Osteoblast (primary cell): ENCODE measurements around the gene CEP170. TPM values are rescaled to one million over a fixed set of nuclear protein-coding genes. Genes with fewer than 3 reads are reported as not detected.

ENCODE experiments used
- DNase-seq: peaks from one replicate; pipeline ENCODE4 v3.0.0; 2011; ENCODE audit warnings: low spot score, mixed read lengths; ENCODE audit not compliant: insufficient read length; ENCODE audit errors: missing footprints
- H2AFZ ChIP-seq: 2 replicates; pipeline ENCODE4 v1.6.0; 2011; ENCODE audit warnings: mild to moderate bottlenecking, low read length
- H3K27ac ChIP-seq: 2 replicates; pipeline ENCODE4 v1.5.1; 2011; ENCODE audit warnings: mild to moderate bottlenecking, low read depth, low read length, moderate library complexity
- H3K27me3 ChIP-seq: 2 replicates; pipeline ENCODE4 v1.6.0; 2012; ENCODE audit warnings: mild to moderate bottlenecking, control low read depth, inconsistent platforms, low read length, moderate library complexity; ENCODE audit not compliant: insufficient read depth
- H3K36me3 ChIP-seq: 2 replicates; pipeline ENCODE4 v1.5.1; 2011; ENCODE audit warnings: mild to moderate bottlenecking, low read length, control low read depth, moderate library complexity; ENCODE audit not compliant: insufficient read depth
- H3K4me1 ChIP-seq: 2 replicates; pipeline ENCODE4 v1.5.1; 2011; ENCODE audit warnings: mild to moderate bottlenecking, low read length, control low read depth, moderate library complexity; ENCODE audit not compliant: insufficient read depth
- H3K4me2 ChIP-seq: 2 replicates; pipeline ENCODE4 v1.6.0; 2011; ENCODE audit warnings: mild to moderate bottlenecking, low read length; ENCODE audit not compliant: insufficient read depth
- H3K4me3 ChIP-seq: fragments of 200-600 bp; sonication (generic); 3 replicates; pipeline ENCODE4 v1.5.1; 2012; ENCODE audit warnings: mild to moderate bottlenecking, low read length, inconsistent platforms; ENCODE audit not compliant: insufficient read depth
- H3K79me2 ChIP-seq: 2 replicates; pipeline ENCODE4 v1.6.0; 2012; ENCODE audit warnings: mild to moderate bottlenecking, low read length, control low read depth, inconsistent platforms; ENCODE audit not compliant: insufficient read depth
- H3K9me3 ChIP-seq: 2 replicates; pipeline ENCODE4 v1.5.1; 2011; ENCODE audit warnings: low read depth, low read length, control low read depth
- H4K20me1 ChIP-seq: 2 replicates; pipeline ENCODE4 v1.6.0; 2012; ENCODE audit warnings: mild to moderate bottlenecking, low read length, control low read depth; ENCODE audit not compliant: insufficient read depth
- total RNA-seq: library from RNA; depleted of rRNA; stranded (reverse); fragments of >200 nt; gene quantifications from 2 replicates; pipeline ENCODE4 v1.2.3, GENCODE V29; 2012
- TF ChIP-seq, protein P1 (sequence below): IDR thresholded peaks from 2 replicates; pipeline ENCODE4 v1.5.1; 2011; ENCODE audit warnings: mild to moderate bottlenecking, low read depth, low read length, moderate library complexity; ENCODE audit errors: extremely low read depth

CEP170 gene
- total RNA-seq, 1 donor: 90.5 TPM

DNA sequence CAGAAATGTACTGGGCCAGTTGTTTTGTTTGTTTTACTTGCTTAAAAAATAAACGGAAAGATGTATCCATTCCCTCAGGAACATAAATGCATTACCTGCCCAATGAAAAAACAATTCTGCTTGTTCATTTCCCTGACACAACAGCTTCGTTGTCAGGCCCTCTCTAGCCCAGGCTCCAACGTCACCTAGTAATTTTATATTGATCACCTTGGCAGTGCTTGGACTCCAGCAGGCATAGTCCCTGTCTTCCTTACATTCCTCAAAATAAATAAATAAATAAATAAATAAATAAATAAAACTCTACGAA is 1.2 kb downstream of the CEP170 start:
- H3K79me2 ChIP-seq: peaks cover 96% of the 10 kb centered on the region
- no peaks in the 10 kb centered on the region for H3K9me3 ChIP-seq
- H3K4me2 ChIP-seq: peak overlapping the region; percentile 93
- peak overlapping the region; percentile 64 for H3K27ac ChIP-seq
- H3K36me3 ChIP-seq: no peaks in the 10 kb centered on the region
- H3K27me3 ChIP-seq: no peaks in the 10 kb centered on the region
- H3K4me1 ChIP-seq: peaks cover 39% of the 10 kb centered on the region
- peaks cover 31% of the 10 kb centered on the region for H4K20me1 ChIP-seq
- TF ChIP-seq, protein P1, sequence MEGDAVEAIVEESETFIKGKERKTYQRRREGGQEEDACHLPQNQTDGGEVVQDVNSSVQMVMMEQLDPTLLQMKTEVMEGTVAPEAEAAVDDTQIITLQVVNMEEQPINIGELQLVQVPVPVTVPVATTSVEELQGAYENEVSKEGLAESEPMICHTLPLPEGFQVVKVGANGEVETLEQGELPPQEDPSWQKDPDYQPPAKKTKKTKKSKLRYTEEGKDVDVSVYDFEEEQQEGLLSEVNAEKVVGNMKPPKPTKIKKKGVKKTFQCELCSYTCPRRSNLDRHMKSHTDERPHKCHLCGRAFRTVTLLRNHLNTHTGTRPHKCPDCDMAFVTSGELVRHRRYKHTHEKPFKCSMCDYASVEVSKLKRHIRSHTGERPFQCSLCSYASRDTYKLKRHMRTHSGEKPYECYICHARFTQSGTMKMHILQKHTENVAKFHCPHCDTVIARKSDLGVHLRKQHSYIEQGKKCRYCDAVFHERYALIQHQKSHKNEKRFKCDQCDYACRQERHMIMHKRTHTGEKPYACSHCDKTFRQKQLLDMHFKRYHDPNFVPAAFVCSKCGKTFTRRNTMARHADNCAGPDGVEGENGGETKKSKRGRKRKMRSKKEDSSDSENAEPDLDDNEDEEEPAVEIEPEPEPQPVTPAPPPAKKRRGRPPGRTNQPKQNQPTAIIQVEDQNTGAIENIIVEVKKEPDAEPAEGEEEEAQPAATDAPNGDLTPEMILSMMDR: no peak
- no peak for DNase-seq
- no peak overlapping the region for H2AFZ ChIP-seq
- peak overlapping the region; percentile 95 for H3K4me3 ChIP-seq

DNA sequence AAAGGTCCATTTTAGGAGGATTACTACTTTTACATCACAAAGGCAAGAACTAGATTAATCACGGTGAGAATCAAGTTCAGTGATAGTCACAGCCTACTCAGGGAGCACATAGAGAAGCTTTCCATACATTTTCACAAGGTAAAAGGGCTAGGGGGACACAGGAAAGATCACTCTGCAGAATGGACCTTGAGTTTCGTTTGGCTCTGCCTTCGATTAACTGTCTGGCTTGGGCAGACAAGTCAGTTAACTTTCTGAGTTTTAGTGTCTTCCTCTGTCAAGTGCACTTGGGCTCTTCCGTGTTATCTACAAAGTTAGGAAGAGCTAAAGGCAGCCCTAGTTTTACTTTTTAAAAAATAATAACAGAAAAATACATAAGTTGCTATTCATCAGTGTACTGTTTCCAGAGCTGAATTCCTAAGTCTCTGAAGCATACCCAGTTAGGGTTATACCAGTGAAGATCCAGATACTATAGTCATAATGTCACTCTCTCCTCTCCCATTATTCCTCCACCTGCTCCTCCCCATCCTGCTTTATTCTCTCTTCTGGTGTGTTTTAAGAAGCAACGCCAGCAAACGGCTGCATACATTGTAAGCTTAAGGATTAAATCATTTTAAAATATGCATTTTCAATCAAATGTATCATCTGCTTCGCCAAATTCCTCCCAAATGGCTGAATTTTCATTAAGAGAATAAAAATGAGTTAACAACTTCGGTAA is 1.7 kb downstream of the CEP170 start:
- Histone ChIP-seq H3K36me3 (no peaks in the 10 kb centered on the region), H3K27me3 (no peaks in the 10 kb centered on the region), H3K4me3 (peak overlapping the region; percentile 95), H3K4me1 (peaks cover 43% of the 10 kb centered on the region), H3K4me2 (peak overlapping the region; percentile 93), H4K20me1 (peaks cover 37% of the 10 kb centered on the region), H3K79me2 (peaks cover 96% of the 10 kb centered on the region), H3K27ac (peak overlapping the region; percentile 64), H3K9me3 (no peaks in the 10 kb centered on the region), H2AFZ (no peak overlapping the region)
- peak; percentile 83 for DNase-seq
- TF ChIP-seq, protein P1: no peak

DNA sequence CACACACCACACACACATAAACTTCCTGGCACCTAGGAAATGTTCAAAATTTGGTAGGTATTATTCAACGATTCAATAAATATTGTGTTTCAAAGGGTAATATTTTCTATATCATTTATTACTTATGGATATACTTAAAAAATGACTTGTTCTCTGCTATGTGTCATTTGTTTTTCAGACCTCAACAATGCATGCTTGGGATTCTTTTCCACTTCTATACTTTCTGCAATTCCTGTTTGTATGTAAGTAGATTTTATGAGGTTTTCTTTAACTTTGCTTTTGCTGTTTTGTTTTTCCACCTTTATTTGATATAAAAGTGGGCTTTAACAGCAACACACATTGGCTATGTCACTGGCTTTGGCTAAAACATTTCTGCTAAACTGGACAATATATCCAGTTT is 3.5 kb downstream of the CEP170 start:
- no peaks in the 10 kb centered on the region for H3K27me3 ChIP-seq
- peak overlapping the region; percentile 64 for H3K27ac ChIP-seq
- peak overlapping the region; percentile 44 for H3K4me3 ChIP-seq
- H3K79me2 ChIP-seq: peaks cover 96% of the 10 kb centered on the region
- peaks cover 53% of the 10 kb centered on the region for H3K4me1 ChIP-seq
- no peak overlapping the region for H2AFZ ChIP-seq
- H4K20me1 ChIP-seq: peaks cover 50% of the 10 kb centered on the region
- no peaks in the 10 kb centered on the region for H3K36me3 ChIP-seq
- TF ChIP-seq, protein P1: no peak
- no peak for DNase-seq
- no peaks in the 10 kb centered on the region for H3K9me3 ChIP-seq
- peak overlapping the region; percentile 93 for H3K4me2 ChIP-seq

DNA sequence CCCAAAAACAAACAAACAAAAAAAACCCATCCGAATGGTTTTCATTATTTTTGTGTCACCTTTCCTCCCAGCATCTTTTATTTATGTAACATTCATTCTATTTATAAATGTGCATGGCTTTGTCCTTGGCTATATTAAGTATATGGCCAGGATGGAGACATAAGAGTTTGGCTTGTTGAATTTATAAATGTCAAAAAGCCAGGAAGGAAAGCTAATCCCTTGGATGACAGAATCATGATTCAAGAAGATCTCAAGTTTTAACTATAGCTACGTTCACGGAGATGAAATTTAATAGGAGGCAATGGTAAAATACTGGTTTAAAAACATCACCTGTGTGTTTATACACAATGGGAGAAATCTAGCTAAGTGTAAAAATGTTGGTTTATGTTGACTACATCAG is 5.0 kb downstream of the CEP170 start:
- DNase-seq: no peak
- Histone ChIP-seq H3K4me3 (no peak overlapping the region), H3K36me3 (no peaks in the 10 kb centered on the region), H2AFZ (no peak overlapping the region), H3K79me2 (peaks cover 98% of the 10 kb centered on the region), H3K27me3 (no peaks in the 10 kb centered on the region), H3K9me3 (no peaks in the 10 kb centered on the region), H3K4me2 (peak overlapping the region; percentile 93), H4K20me1 (peaks cover 55% of the 10 kb centered on the region), H3K27ac (peak overlapping the region; percentile 38), H3K4me1 (peaks cover 53% of the 10 kb centered on the region)
- TF ChIP-seq, protein P1: no peak
